Heart left ventricle (tissue), 16 donors: ENCODE results near the gene WIPF3. TPM values are rescaled to one million over a fixed set of nuclear protein-coding genes. Genes with fewer than 3 reads are reported as not detected.

Experiments used
- ATAC-seq, 4 donors: fragments of 200-7000 bp; cut with Tn5 transposase; one replicate each; pipeline ENCODE4 v1.9.1; 2020 to 2022; ENCODE audit warnings: moderate library complexity in 4 of 4, mild to moderate bottlenecking in 3 of 4, moderate number of reproducible peaks in 1 of 4
- DNase-seq, 5 donors: peaks; one replicate each; pipeline ENCODE4 v3.0.0-alpha.2; 2020
- H3K27ac ChIP-seq, 12 donors: fragments of 200-600 bp; sonication (generic) in 4 of 12; one replicate each; pipeline versions ENCODE4 v1.5.0 to v1.8.0; 2016 to 2022; ENCODE audit warnings: mild to moderate bottlenecking in 2 of 12
- H3K27me3 ChIP-seq, 9 donors: fragments of 200-600 bp; sonication (generic) in 2 of 9; one replicate each; pipeline versions ENCODE4 v1.5.1 to v1.8.0; 2016 to 2022; ENCODE audit warnings: mild to moderate bottlenecking in 3 of 9
- H3K36me3 ChIP-seq, 9 donors: fragments of 200-600 bp; sonication (generic) in 2 of 9; one replicate each; pipeline versions ENCODE4 v1.5.0 to v1.8.0; 2018 to 2022; ENCODE audit warnings: mild to moderate bottlenecking in 2 of 9
- H3K4me1 ChIP-seq, 12 donors: fragments of 200-600 bp; sonication (generic) in 4 of 12; one replicate each; pipeline versions ENCODE4 v1.5.0 to v1.8.0; 2016 to 2022; ENCODE audit warnings: mild to moderate bottlenecking in 3 of 12
- H3K4me3 ChIP-seq, 12 donors: fragments of 200-600 bp; sonication (generic) in 4 of 12; one replicate each; pipeline versions ENCODE4 v1.5.0 to v1.8.0; 2017 to 2022; ENCODE audit warnings: mild to moderate bottlenecking in 9 of 12, moderate library complexity in 4 of 12
- H3K9me3 ChIP-seq, 12 donors: fragments of 200-600 bp; sonication (generic) in 4 of 12; one replicate each; pipeline versions ENCODE4 v1.5.0 to v1.8.0; 2016 to 2022; ENCODE audit warnings: mild to moderate bottlenecking in 1 of 12
- CTCF ChIP-seq, 12 donors: fragments of 200-600 bp; sonication (generic) in 4 of 12; IDR thresholded peaks; one replicate each; pipeline versions ENCODE4 v1.5.0 to v1.8.0; 2018 to 2022; ENCODE audit warnings: antibody characterized with exemption in 12 of 12, mild to moderate bottlenecking in 5 of 12
- POLR2A ChIP-seq, 2 donors: fragments of 450-650 bp; IDR thresholded peaks; one replicate each; pipeline ENCODE4 v1.6.1; 2017; ENCODE audit warnings: antibody characterized with exemption in 2 of 2, mild to moderate bottlenecking in 2 of 2, moderate library complexity in 2 of 2
- WGBS, 4 donors: extraction: QIAGEN DNeasy Blood & Tissue Kit in 2 of 4; methylation state at CpG; one replicate each; pipeline versions ENCODE4 v1.1.5 to v1.1.7; 2013 to 2018; 5-methylcytosine and 5-hydroxymethylcytosine counted together
- intact Hi-C, 10 donors: fragments of 100-400 bp; cut with DNase I; formaldehyde crosslinking; loops; one replicate each; pipeline versions ENCODE4 v1.11.1 to v1.14.2; 2022
- polyA plus RNA-seq, 2 donors: library from polyadenylated mRNA; stranded (reverse); fragments of 200-250 nt; gene quantifications; one replicate each; pipeline ENCODE4 v1.2.3, GENCODE V29; 2013
- total RNA-seq, 9 donors: library from RNA; depleted of rRNA in 2 of 9; stranded (reverse); fragments of >200 nt in 2 of 9; fragmentation: NEBNext Ultra II Directional in 3 of 9; extraction: Animal tissue kit (Norgen Biotek cat#: 25700) in 3 of 9; gene quantifications; one replicate each; pipeline versions ENCODE4 v1.1.0 to v1.2.4, GENCODE V29; 2016 to 2023
- donor health status: ischemic (EF 13 %, LVEDD 7.1; RV severe dilation, severe dysfunction).
- donor health status: healthy with polysubstance abuse.
- donor health status: DM: no; HTN: yes; CAD: no.
- donor health status: DM: no; HTN: no; CAD: no.
- donor health status: ischemic (EF 25% LVEDD 6.9; RV normal size, moderate dysfunction).
- donor health status: ischemic (EF 25% LVEDD 5.7; RV mildly dilated, moderate dysfunction).
- donor health status: healthy.
- donor health status: DM: yes; HTN: yes; CAD: no.
- donor health status: ischemic (EF 35%, LVEDD 5.7; RV mildly dilated, moderate dysfunction).
- donor health status: nonischemic (EF 11% LVEDD 7.7; RV severe dilation, severe dysfunction).
- donor health status: DM: yes; HTN: yes; CAD: no.
- donor health status: PGD.
- donor health status: ischemic (EF 29% LVEDD 5.4; RV normal size, mild dysfunction).
- donor health status: nonischemic (EF 23%, LVEDD 6.1; RV moderate dilation, normal function).

Gene WIPF3
- total and polyA plus RNA-seq, 11 donors: 1.2 to 16.5 (median 6.8) TPM

GRCh38 chr7:29851487-29851886, 45.2 kb downstream of the WIPF3 start:
- intact Hi-C loops: no loop called here
- TF ChIP-seq POLR2A (IDR thresholded peaks at IDR 0.05) (no peak), CTCF (IDR thresholded peaks at IDR 0.05) (no peak)
- Histone ChIP-seq H3K4me1 (peaks cover 0 to 4% (median 0%) of the 10 kb centered on the region in 12 donors), H3K27me3 (no peaks in the 10 kb centered on the region), H3K27ac (peak overlapping the region in 8 of 12 donors; percentile 9 to 67 (median 34)), H3K36me3 (no peaks in the 10 kb centered on the region), H3K4me3 (no peak overlapping the region), H3K9me3 (no peaks in the 10 kb centered on the region)
- DNase-seq (peak; percentile 45 to 82 (median 62)), ATAC-seq (peak; percentile 81 to 95 (median 94))
- WGBS, 4 donors: 56 to 76% (median 62%) methylated on average over 7 of the region's 7 CpGs

- Histone ChIP-seq H3K27me3 (no peaks in the 10 kb centered on the region), H3K27ac (no peak overlapping the region)
- 93 to 99% (median 96%) methylated on average over 1 of the region's 1 CpG for WGBS, 4 donors
Observed at GRCh38 chr7:29852457-29852856, 46.1 kb downstream of the WIPF3 start.

GRCh38 chr7:29853072-29853471, 46.8 kb downstream of the WIPF3 start:
- no peak for TF ChIP-seq CTCF (IDR thresholded peaks at IDR 0.05)
- ATAC-seq: peak in 3 of 4 donors; percentile 21 to 44 (median 35)

More at GRCh38 chr7:29852457-29852856, 46.1 kb downstream of the WIPF3 start:
- no peaks in the 10 kb centered on the region for H3K36me3 ChIP-seq
- ATAC-seq (no peak), DNase-seq (no peak)
- peaks cover 0 to 4% (median 0%) of the 10 kb centered on the region in 12 donors for H3K4me1 ChIP-seq
- no peak overlapping the region for H3K4me3 ChIP-seq
- TF ChIP-seq POLR2A (IDR thresholded peaks at IDR 0.05): no peak
- no peak for TF ChIP-seq CTCF (IDR thresholded peaks at IDR 0.05)
- no peaks in the 10 kb centered on the region for H3K9me3 ChIP-seq
- intact Hi-C loops: no loop called here

GRCh38 chr7:29853789-29854188, 47.5 kb downstream of the WIPF3 start:
- H3K9me3 ChIP-seq: no peaks in the 10 kb centered on the region
- ATAC-seq: no peak

More at GRCh38 chr7:29853072-29853471, 46.8 kb downstream of the WIPF3 start:
- Histone ChIP-seq H3K4me3 (no peak overlapping the region), H3K27ac (no peak overlapping the region), H3K4me1 (peaks cover 0 to 8% (median under 1%) of the 10 kb centered on the region in 12 donors), H3K9me3 (no peaks in the 10 kb centered on the region), H3K36me3 (no peaks in the 10 kb centered on the region), H3K27me3 (no peaks in the 10 kb centered on the region)
- intact Hi-C loops: no loop called here
- WGBS, 4 donors: 45 to 63% (median 55%) methylated on average over 2 of the region's 2 CpGs
- peak in 1 of 5 donors; percentile 33 for DNase-seq

More at GRCh38 chr7:29853789-29854188, 47.5 kb downstream of the WIPF3 start:
- no peak for DNase-seq
- Histone ChIP-seq H3K4me3 (no peak overlapping the region), H3K4me1 (peaks cover 0 to 13% (median 7%) of the 10 kb centered on the region in 12 donors), H3K27ac (no peak overlapping the region), H3K27me3 (no peaks in the 10 kb centered on the region), H3K36me3 (no peaks in the 10 kb centered on the region)
- TF ChIP-seq CTCF (IDR thresholded peaks at IDR 0.05): no peak
- TF ChIP-seq POLR2A (IDR thresholded peaks at IDR 0.05): no peak
- 87 to 91% (median 89%) methylated on average over 9 of the region's 9 CpGs for WGBS, 4 donors
- intact Hi-C loops: no loop called here
